OCI-LY7 (cell line): Measurements from ENCODE around the gene HOTAIR. TPM values are rescaled to one million over a fixed set of nuclear protein-coding genes. Genes with fewer than 3 reads are reported as not detected.

Source experiments
- BruUV-seq: library from RNA; stranded (reverse); fragments of 400-500 nt; replicated peaks from 2 replicates; lab custom pipeline; 2021; lab: Mats Ljungman, UMichigan
- CTCF ChIA-PET: fragments of 300-600 bp; sonication (Branson Sonifier 250); formaldehyde crosslinking; loops from one replicate; lab custom pipeline; 2022; ENCODE audit warnings: antibody characterized with exemption; ENCODE audit not compliant: unreplicated experiment; lab: Charles Lee
- POLR2A ChIA-PET: fragments of 300-600 bp; sonication (Branson Sonifier 250); formaldehyde crosslinking; loops from one replicate; lab custom pipeline; 2022; ENCODE audit warnings: antibody characterized with exemption; lab: Charles Lee
- DNase-seq: peaks from one replicate; pipeline ENCODE4 v3.0.0-alpha.2; 2015; ENCODE audit warnings: low spot score
- H2AFZ ChIP-seq: fragments of 200-600 bp; sonication (generic), shearing (Covaris generic); 2 replicates; pipeline ENCODE4 v1.6.1; 2014; ENCODE audit warnings: mild to moderate bottlenecking, antibody characterized with exemption, low read length, moderate library complexity
- H3K27ac ChIP-seq: fragments of 200-600 bp; sonication (generic); 2 replicates; pipeline ENCODE4 v1.5.1; 2014; ENCODE audit warnings: mixed run types, low read depth, mild to moderate bottlenecking, moderate library complexity, low read length, inconsistent platforms; ENCODE audit not compliant: poor library complexity, severe bottlenecking
- H3K36me3 ChIP-seq: fragments of 200-600 bp; sonication (generic); 2 replicates; pipeline ENCODE4 v1.6.1; 2014; ENCODE audit warnings: mild to moderate bottlenecking, antibody characterized with exemption, low read length, moderate library complexity, mixed read lengths; ENCODE audit not compliant: insufficient read depth
- H3K4me1 ChIP-seq: fragments of 200-600 bp; sonication (generic); 2 replicates; pipeline ENCODE4 v1.5.1; 2014; ENCODE audit warnings: mild to moderate bottlenecking, low read length; ENCODE audit not compliant: insufficient read depth, poor library complexity, severe bottlenecking
- H3K4me2 ChIP-seq: fragments of 200-600 bp; sonication (generic); 2 replicates; pipeline ENCODE4 v1.6.1; 2014; ENCODE audit warnings: mild to moderate bottlenecking, low read length
- H3K4me3 ChIP-seq: fragments of 200-600 bp; sonication (generic); 2 replicates; pipeline ENCODE4 v1.5.1; 2014; ENCODE audit warnings: mild to moderate bottlenecking, low read depth, low read length; ENCODE audit not compliant: poor library complexity, severe bottlenecking
- H3K79me2 ChIP-seq: fragments of 200-600 bp; sonication (generic); 2 replicates; pipeline ENCODE4 v1.6.1; 2016; ENCODE audit warnings: low read depth, mild to moderate bottlenecking, low read length, moderate library complexity, mixed read lengths; ENCODE audit not compliant: insufficient read depth
- H3K9me2 ChIP-seq: fragments of 200-600 bp; sonication (generic); 2 replicates; pipeline ENCODE4 v1.6.1; 2016; ENCODE audit warnings: mild to moderate bottlenecking, low read length, mixed read lengths; ENCODE audit not compliant: insufficient read depth
- H3K9me3 ChIP-seq: fragments of 200-600 bp; sonication (generic); 2 replicates; pipeline ENCODE4 v1.6.1; 2014; ENCODE audit warnings: mild to moderate bottlenecking, mixed run types, low read length, mixed read lengths
- H4K20me1 ChIP-seq: fragments of 200-600 bp; sonication (generic); 2 replicates; pipeline ENCODE4 v1.6.1; 2014; ENCODE audit warnings: mild to moderate bottlenecking, antibody characterized with exemption, low read length, moderate library complexity, mixed read lengths; ENCODE audit not compliant: insufficient read depth
- CTCF ChIP-seq: fragments of 200-600 bp; sonication (generic); conservative IDR thresholded peaks from 2 replicates; pipeline ENCODE4 v1.5.1; 2014; ENCODE audit warnings: mild to moderate bottlenecking, antibody characterized with exemption, low read length, moderate library complexity, mixed read lengths
- EZH2phosphoT487 ChIP-seq: fragments of 200-600 bp; sonication (generic); IDR thresholded peaks from 2 replicates; pipeline ENCODE4 v1.6.1; 2018; ENCODE audit warnings: low read depth, borderline replicate concordance, mild to moderate bottlenecking, mixed run types, antibody characterized with exemption, low read length, moderate library complexity, mixed read lengths
- intact Hi-C: fragments of 100-400 bp; cut with micrococcal nuclease; formaldehyde crosslinking; loops from one replicate; pipeline ENCODE4 v1.10.0; 2022; ENCODE audit not compliant: unreplicated experiment
- total RNA-seq, 2 experiments: library from RNA; depleted of rRNA in 1 of 2; stranded (reverse); fragments of >200 nt in 1 of 2; shearing (Covaris generic) in 1 of 2; gene quantifications; 2 replicates each; pipeline ENCODE4 v1.2.3, GENCODE V29; 2014 to 2022

Gene HOTAIR
- total RNA-seq, 2 experiments from 2014 or later: 0.88 to 5.3 TPM

- no peak overlapping the region for H3K4me2 ChIP-seq
- ChIA-PET POLR2A (no interaction called here), CTCF (interaction anchor here (0.8 kb wide), 1 partner anchor 139 kb away, joined by 4 read pairs; no protein-coding TSS in a partner anchor)
- H4K20me1 ChIP-seq: no peaks in the 10 kb centered on the region; the same call in 1 of the 2 replicates
- H3K9me2 ChIP-seq: no peaks in the 10 kb centered on the region
- no TSS peak for BruUV-seq
- no peaks in the 10 kb centered on the region for H3K36me3 ChIP-seq
- intact Hi-C loops: no loop called here
- no peak for TF ChIP-seq CTCF
- TF ChIP-seq EZH2phosphoT487: no peak
- no peak overlapping the region for H3K4me3 ChIP-seq
- no peaks in the 10 kb centered on the region for H3K9me3 ChIP-seq
- no peak for DNase-seq
- H3K4me1 ChIP-seq: peaks cover 25% of the 10 kb centered on the region
- H3K79me2 ChIP-seq: no peaks in the 10 kb centered on the region
- no peak overlapping the region for H2AFZ ChIP-seq
- H3K27ac ChIP-seq: no peak overlapping the region
These were observed 28.9 kb upstream of the HOTAIR start for GRCh38 chr12:54003625-54004024.

- Histone ChIP-seq H3K4me2 (no peak overlapping the region), H3K27ac (no peak overlapping the region), H3K79me2 (no peaks in the 10 kb centered on the region), H3K36me3 (no peaks in the 10 kb centered on the region), H3K4me3 (no peak overlapping the region), H3K4me1 (peaks cover 25% of the 10 kb centered on the region), H3K9me2 (no peaks in the 10 kb centered on the region), H3K9me3 (no peaks in the 10 kb centered on the region), H2AFZ (no peak overlapping the region), H4K20me1 (no peaks in the 10 kb centered on the region; the same call in 1 of the 2 replicates)
- CTCF ChIA-PET: no interaction called here
- no TSS peak for BruUV-seq
- POLR2A ChIA-PET: no interaction called here
- TF ChIP-seq CTCF (no peak), EZH2phosphoT487 (no peak)
- no peak for DNase-seq
- intact Hi-C loops: no loop called here
These were observed 28.2 kb upstream of the HOTAIR start for GRCh38 chr12:54002915-54003389.

GRCh38 chr12:54002278-54002914 lies 27.6 kb upstream of the HOTAIR start:
- Histone ChIP-seq H2AFZ (no peak overlapping the region), H3K4me2 (no peak overlapping the region), H4K20me1 (no peaks in the 10 kb centered on the region; the same call in 1 of the 2 replicates), H3K4me1 (peaks cover 25% of the 10 kb centered on the region), H3K9me2 (no peaks in the 10 kb centered on the region), H3K27ac (no peak overlapping the region), H3K79me2 (no peaks in the 10 kb centered on the region), H3K4me3 (no peak overlapping the region), H3K36me3 (no peaks in the 10 kb centered on the region), H3K9me3 (no peaks in the 10 kb centered on the region)
- ChIA-PET CTCF (no interaction called here), POLR2A (no interaction called here)
- TF ChIP-seq CTCF (no peak), EZH2phosphoT487 (no peak)
- DNase-seq: no peak
- intact Hi-C loops: no loop called here
- no TSS peak for BruUV-seq
